ENCODE results near the gene RAC3. TPM values are rescaled to one million over a fixed set of nuclear protein-coding genes. Genes with fewer than 3 reads are reported as not detected.
A peak's percentile ranks its signal among the peaks of the same experiment; 100 is the strongest.

Gene RAC3
- total RNA-seq, 6 experiments from 2014 or later, result 3.4 to 9.0 (median 5.4) TPM

GRCh38 chr17:82053556-82054263 is 22.2 kb downstream of the RAC3 start:
- peaks cover 0 to 37% (median 0%) of the 10 kb centered on the region in 4 donors for H3K36me3 ChIP-seq
- WGBS (ENCODE audit: insufficient coverage, low coverage, low lambda C conversion rate, missing lambda C conversion rate), result 80% methylated on average over 2 of the region's 28 CpGs
- peak in 1 of 3 donors; percentile 49 for DNase-seq
- H3K27me3 ChIP-seq, result no peaks in the 10 kb centered on the region
- no peak overlapping the region for H3K4me3 ChIP-seq
- TF ChIP-seq POLR2A (IDR thresholded peaks at IDR 0.05), result no peak
- no peak for TF ChIP-seq CTCF (IDR thresholded peaks at IDR 0.05)
- H3K27ac ChIP-seq, result no peak overlapping the region
- intact Hi-C loops (cut with DNase I), result no loop called here
- no peaks in the 10 kb centered on the region for H3K9me3 ChIP-seq
- H3K4me1 ChIP-seq, result peaks cover 0 to 14% (median 6%) of the 10 kb centered on the region in 4 donors
- ATAC-seq, result no peak

GRCh38 chr17:82054351-82055022 is 23.0 kb downstream of the RAC3 start:
- peaks cover 0 to 13% (median 6%) of the 10 kb centered on the region in 4 donors for H3K4me1 ChIP-seq
- no peaks in the 10 kb centered on the region for H3K9me3 ChIP-seq
- H3K36me3 ChIP-seq, result peaks cover 0 to 41% (median 0%) of the 10 kb centered on the region in 4 donors
- DNase-seq, result peak in 1 of 3 donors; percentile 56
- H3K4me3 ChIP-seq, result no peak overlapping the region
- intact Hi-C loops (cut with DNase I), result no loop called here
- ATAC-seq, result no peak
- no CpG with 5 or more reads among the region's 38 CpGs for whole genome bisulfite sequencing (ENCODE audit: insufficient coverage, low coverage, low lambda C conversion rate, missing lambda C conversion rate)
- no peaks in the 10 kb centered on the region for H3K27me3 ChIP-seq
- TF ChIP-seq CTCF (IDR thresholded peaks at IDR 0.05) (no peak), POLR2A (IDR thresholded peaks at IDR 0.05) (no peak)
- H3K27ac ChIP-seq, result no peak overlapping the region

DNA sequence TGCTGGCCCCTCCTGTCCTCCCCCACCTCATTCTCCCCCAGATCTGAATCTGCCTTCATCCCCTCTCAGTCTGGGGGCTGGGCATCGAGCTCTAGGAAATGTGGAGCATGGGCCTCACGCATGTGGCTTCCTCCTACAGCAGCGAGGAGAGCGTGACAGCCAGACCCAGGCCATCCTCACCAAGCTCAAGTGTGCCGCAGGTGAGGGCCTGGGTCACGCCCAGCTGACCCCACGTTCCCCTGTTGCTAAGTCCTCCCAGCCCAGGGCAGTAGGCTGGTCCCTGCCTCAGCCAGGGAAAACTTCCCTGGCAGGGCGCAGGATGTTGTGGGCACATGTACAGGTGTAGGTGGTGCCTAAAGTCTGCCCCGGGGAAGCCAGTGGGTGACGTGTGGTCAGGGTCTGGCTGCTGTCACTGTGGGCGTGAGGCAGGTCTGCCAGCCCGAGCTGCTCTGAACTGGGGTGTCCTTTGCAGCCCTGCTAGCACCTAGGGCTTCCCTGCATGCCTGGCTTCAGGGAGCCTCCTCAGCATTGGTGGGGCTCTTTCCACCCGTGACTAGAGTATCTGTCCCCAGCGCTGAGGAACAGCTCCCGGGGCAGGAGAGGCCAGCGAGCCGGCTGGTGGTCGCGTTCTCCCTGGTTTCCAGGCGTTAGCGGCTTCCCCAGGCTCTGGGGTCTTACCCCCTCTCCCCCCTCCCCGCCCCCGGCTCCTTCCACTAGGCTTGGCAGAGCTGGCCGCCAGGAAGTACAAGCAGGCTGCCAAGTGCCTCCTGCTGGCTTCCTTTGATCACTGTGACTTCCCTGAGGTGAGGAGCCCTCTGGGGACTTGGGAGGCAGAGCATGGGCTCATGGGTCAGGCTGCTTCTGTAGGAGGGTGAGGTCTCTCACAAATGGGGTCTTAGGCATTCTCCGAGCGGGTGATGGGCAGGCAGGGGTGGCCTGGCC is 23.8 kb downstream of the RAC3 start:
- H3K4me3 ChIP-seq, result no peak overlapping the region
- no peaks in the 10 kb centered on the region for H3K9me3 ChIP-seq
- TF ChIP-seq POLR2A (IDR thresholded peaks at IDR 0.05) (no peak), CTCF (IDR thresholded peaks at IDR 0.05) (no peak)
- peaks cover 0 to 45% (median 0%) of the 10 kb centered on the region in 4 donors for H3K36me3 ChIP-seq
- intact Hi-C loops (cut with DNase I), result no loop called here
- no peaks in the 10 kb centered on the region for H3K27me3 ChIP-seq
- no peak overlapping the region for H3K27ac ChIP-seq
- ATAC-seq (no peak), DNase-seq (peak in 1 of 3 donors; percentile 38)
- H3K4me1 ChIP-seq, result peaks cover 0 to 13% (median 6%) of the 10 kb centered on the region in 4 donors
- WGBS (ENCODE audit: insufficient coverage, low coverage, low lambda C conversion rate, missing lambda C conversion rate), result 80% methylated on average over 1 of the region's 26 CpGs

GRCh38 chr17:82055965-82056728 is 24.7 kb downstream of the RAC3 start:
- intact Hi-C loops (cut with DNase I), result no loop called here
- peaks cover 0 to 53% (median 0%) of the 10 kb centered on the region in 4 donors for H3K36me3 ChIP-seq
- no peak overlapping the region for H3K27ac ChIP-seq
- H3K27me3 ChIP-seq, result no peaks in the 10 kb centered on the region
- ATAC-seq (no peak), DNase-seq (peak in 1 of 3 donors; percentile 39)
- H3K4me3 ChIP-seq, result no peak overlapping the region
- 85% methylated on average over 4 of the region's 28 CpGs for WGBS (ENCODE audit: insufficient coverage, low coverage, low lambda C conversion rate, missing lambda C conversion rate)
- peaks cover 0 to 13% (median 3%) of the 10 kb centered on the region in 4 donors for H3K4me1 ChIP-seq
- no peaks in the 10 kb centered on the region for H3K9me3 ChIP-seq
- TF ChIP-seq POLR2A (IDR thresholded peaks at IDR 0.05), result no peak
- no peak for TF ChIP-seq CTCF (IDR thresholded peaks at IDR 0.05)

All from right lobe of liver (tissue), 6 donors.